Measurements from ENCODE around the gene NADSYN1.

GRCh38 chr11:71502871-71503435 is 50.0 kb downstream of the NADSYN1 start:
- TF ChIP-seq POLR2AphosphoS5 (IDR thresholded peaks at IDR 0.05) = no peak
- no peak for TF ChIP-seq CTCF (IDR thresholded peaks at IDR 0.05)
